H1 (cell line): ENCODE results near the gene SECISBP2L. TPM values are rescaled to one million over a fixed set of nuclear protein-coding genes. Genes with fewer than 3 reads are reported as not detected.

Source experiments
- CTCF ChIA-PET: fragments of 300-600 bp; sonication (Branson Sonifier 250); formaldehyde crosslinking; loops from one replicate; lab custom pipeline; 2021; ENCODE audit not compliant: partially characterized antibody; lab: Charles Lee
- POLR2A ChIA-PET: fragments of 300-600 bp; sonication (Branson Sonifier 250); formaldehyde crosslinking; loops from one replicate; lab custom pipeline; 2021; ENCODE audit warnings: inconsistent platforms; ENCODE audit not compliant: partially characterized antibody; lab: Charles Lee
- DNase-seq, 2 experiments: peaks; one replicate each; pipeline versions ENCODE4 v3.0.0 to v3.0.0-alpha.2; 2010 to 2022; ENCODE audit warnings: low spot score in 2 of 2, low read depth in 1 of 2, mixed read lengths in 1 of 2
- FAIRE-seq: peaks from 2 replicates; lab custom pipeline; 2011; peaks lifted over from hg19 to GRCh38; lab: Jason Lieb, UNC
- H2AFZ ChIP-seq: 2 replicates; pipeline ENCODE4 v1.8.1; 2012; ENCODE audit warnings: low read length, inconsistent platforms
- H2AK5ac ChIP-seq: 2 replicates; pipeline ENCODE4 v1.6.1; 2013; ENCODE audit warnings: low read depth, low read length
- H2BK120ac ChIP-seq: replicated peaks from 2 replicates; pipeline ENCODE3; 2013; ENCODE audit warnings: low read depth, low read length, inconsistent platforms
- H2BK12ac ChIP-seq: 2 replicates; pipeline ENCODE4 v1.6.1; 2013; ENCODE audit warnings: low read depth, low read length
- H2BK15ac ChIP-seq: 2 replicates; pipeline ENCODE4 v1.6.1; 2013; ENCODE audit warnings: low read length
- H2BK20ac ChIP-seq: 2 replicates; pipeline ENCODE4 v1.6.1; 2013; ENCODE audit warnings: low read length
- H2BK5ac ChIP-seq: 2 replicates; pipeline ENCODE4 v1.6.1; 2013; ENCODE audit warnings: low read depth, low read length
- H3K14ac ChIP-seq: 2 replicates; pipeline ENCODE4 v1.6.1; 2013; ENCODE audit warnings: inconsistent platforms; ENCODE audit not compliant: insufficient read length
- H3K18ac ChIP-seq: 2 replicates; pipeline ENCODE4 v1.6.1; 2013; ENCODE audit warnings: low read length; ENCODE audit errors: extremely low read depth
- H3K23ac ChIP-seq: 2 replicates; pipeline ENCODE4 v1.6.1; 2013; ENCODE audit warnings: inconsistent platforms; ENCODE audit not compliant: insufficient read length
- H3K23me2 ChIP-seq: 2 replicates; pipeline ENCODE4 v1.6.1; 2013; ENCODE audit warnings: low read depth, low read length
- H3K27ac ChIP-seq: 2 replicates; pipeline ENCODE4 v1.6.1; 2011; ENCODE audit warnings: low read depth, low read length, inconsistent platforms
- H3K27me3 ChIP-seq, 4 experiments: replicated peaks in 1 of 4; 1 replicate in 1 of 4; 2 replicates in 3 of 4; pipeline versions ENCODE4 v1.6.1 to v1.8.1; 2011 to 2013; ENCODE audit warnings: low read length in 3 of 4, mild to moderate bottlenecking in 3 of 4, inconsistent platforms in 2 of 4, mixed read lengths in 2 of 4, moderate library complexity in 1 of 4; ENCODE audit not compliant: control insufficient read depth in 3 of 4, insufficient read depth in 3 of 4; ENCODE audit errors: extremely low read depth in 1 of 4
- H3K36me3 ChIP-seq, 4 experiments: 2 replicates each; pipeline versions ENCODE4 v1.6.1 to v1.8.1; 2011 to 2013; ENCODE audit warnings: mild to moderate bottlenecking in 4 of 4, low read length in 3 of 4, moderate library complexity in 2 of 4, control low read depth in 1 of 4, inconsistent platforms in 1 of 4; ENCODE audit not compliant: insufficient read depth in 4 of 4, control insufficient read depth in 2 of 4
- H3K4ac ChIP-seq: replicated peaks from 2 replicates; pipeline ENCODE3; 2013; ENCODE audit warnings: low read length, low read depth, mixed read lengths, inconsistent platforms; ENCODE audit not compliant: insufficient read length
- H3K4me1 ChIP-seq, 4 experiments: replicated peaks in 1 of 4; 1 replicate in 1 of 4; 2 replicates in 3 of 4; pipeline versions ENCODE4 v1.6.1 to v1.8.1; 2011 to 2013; ENCODE audit warnings: low read length in 3 of 4, inconsistent platforms in 2 of 4, mixed read lengths in 1 of 4; ENCODE audit not compliant: insufficient read depth in 4 of 4, control insufficient read depth in 3 of 4
- H3K4me2 ChIP-seq, 2 experiments: 2 replicates each; pipeline versions ENCODE4 v1.6.1 to v1.8.1; 2011 to 2013; ENCODE audit warnings: low read depth in 2 of 2, low read length in 2 of 2, control low read depth in 1 of 2, inconsistent platforms in 1 of 2, mild to moderate bottlenecking in 1 of 2; ENCODE audit not compliant: insufficient read depth in 1 of 2
- H3K4me3 ChIP-seq, 4 experiments: fragments of 200-600, 300-600 bp in 1 of 4; sonication (generic), shearing (Covaris generic), sonication (Bioruptor Twin) in 1 of 4; 2 replicates each; pipeline versions ENCODE4 v1.5.1 to v1.8.1; 2011 to 2016; ENCODE audit warnings: low read length in 4 of 4, low read depth in 3 of 4, control low read depth in 2 of 4, inconsistent platforms in 2 of 4, mild to moderate bottlenecking in 2 of 4, mixed read lengths in 1 of 4, moderate library complexity in 1 of 4; ENCODE audit not compliant: insufficient read depth in 2 of 4; ENCODE audit errors: extremely low read depth in 1 of 4
- H3K56ac ChIP-seq: replicated peaks from 2 replicates; pipeline ENCODE3; 2013; ENCODE audit warnings: low read depth, mild to moderate bottlenecking, mixed read lengths, low read length, inconsistent platforms; ENCODE audit not compliant: insufficient read length
- H3K79me1 ChIP-seq: 2 replicates; pipeline ENCODE4 v1.6.1; 2013; ENCODE audit warnings: low read depth, low read length, control low read depth
- H3K79me2 ChIP-seq, 2 experiments: 2 replicates each; pipeline versions ENCODE4 v1.6.1 to v1.8.1; 2012 to 2013; ENCODE audit warnings: low read length in 2 of 2, mild to moderate bottlenecking in 2 of 2, inconsistent platforms in 1 of 2; ENCODE audit not compliant: insufficient read depth in 2 of 2, control insufficient read depth in 1 of 2
- H3K9ac ChIP-seq, 4 experiments: replicated peaks in 1 of 4; 1 replicate in 1 of 4; 2 replicates in 3 of 4; pipeline versions ENCODE4 v1.6.1 to v1.8.1; 2011 to 2013; ENCODE audit warnings: low read depth in 3 of 4, low read length in 3 of 4, control low read depth in 2 of 4, mild to moderate bottlenecking in 2 of 4, moderate library complexity in 2 of 4, inconsistent platforms in 1 of 4; ENCODE audit errors: extremely low read depth in 1 of 4
- H3K9me3 ChIP-seq, 2 experiments: 2 replicates each; pipeline versions ENCODE4 v1.6.1 to v1.8.1; 2012 to 2013; ENCODE audit warnings: mild to moderate bottlenecking in 2 of 2, moderate library complexity in 2 of 2, control low read depth in 1 of 2, inconsistent platforms in 1 of 2, low read depth in 1 of 2, low read length in 1 of 2, mixed read lengths in 1 of 2; ENCODE audit not compliant: insufficient read depth in 2 of 2
- H4K20me1 ChIP-seq, 2 experiments: replicated peaks in 1 of 2; 2 replicates each; pipeline versions ENCODE3 to v1.8.1; 2011 to 2013; ENCODE audit warnings: inconsistent platforms in 2 of 2, low read length in 2 of 2, mild to moderate bottlenecking in 1 of 2; ENCODE audit not compliant: insufficient read depth in 2 of 2, control insufficient read depth in 1 of 2
- H4K5ac ChIP-seq: 2 replicates; pipeline ENCODE4 v1.6.1; 2013; ENCODE audit warnings: low read length, low read depth, mixed read lengths, inconsistent platforms; ENCODE audit not compliant: insufficient read length
- H4K8ac ChIP-seq: 2 replicates; pipeline ENCODE4 v1.8.0; 2013; ENCODE audit warnings: mild to moderate bottlenecking, moderate library complexity, low read length, inconsistent platforms; ENCODE audit not compliant: insufficient read depth; ENCODE audit errors: extremely low read depth
- H4K91ac ChIP-seq: replicated peaks from 2 replicates; pipeline ENCODE3; 2013; ENCODE audit warnings: low read length, mixed read lengths, inconsistent platforms; ENCODE audit not compliant: insufficient read length
- POLR2A ChIP-seq, 2 experiments: IDR thresholded peaks; 1 replicate in 1 of 2; 2 replicates in 1 of 2; pipeline ENCODE4 v1.6.1; 2011; ENCODE audit warnings: low read depth in 2 of 2, low read length in 2 of 2, mild to moderate bottlenecking in 2 of 2; ENCODE audit errors: control extremely low read depth in 1 of 2
- RBBP5 ChIP-seq: IDR thresholded peaks from 2 replicates; pipeline ENCODE4 v1.7.1; 2012; ENCODE audit warnings: low read depth, mild to moderate bottlenecking, inconsistent platforms, low read length, moderate library complexity, borderline replicate concordance
- SP2 ChIP-seq: IDR thresholded peaks from 2 replicates; pipeline ENCODE4 v1.6.1; 2012; ENCODE audit warnings: mild to moderate bottlenecking, low read length, inconsistent platforms
- WGBS, 2 experiments: shearing (Covaris generic) in 1 of 2; methylation state at CpG; one replicate each; pipeline versions ENCODE4 v1.1.6 to v1.1.7; 2013 to 2015; ENCODE audit warnings: low lambda C conversion rate in 2 of 2, mixed read lengths in 2 of 2, inconsistent platforms in 1 of 2, low coverage in 1 of 2, missing lambda C conversion rate in 1 of 2; ENCODE audit not compliant: insufficient replicate concordance in 2 of 2, insufficient coverage in 1 of 2, insufficient read length in 1 of 2; ENCODE audit errors: extremely low coverage in 1 of 2, missing lambda C conversion rate in 1 of 2; 5-methylcytosine and 5-hydroxymethylcytosine counted together
- polyA plus RNA-seq, 7 experiments: library from polyadenylated mRNA; depleted of rRNA in 3 of 7; stranded (reverse) in 5 of 7; unstranded in 2 of 7; fragments of >200 nt in 5 of 7; fragments of 200-250 nt in 2 of 7; gene quantifications; 1 replicate in 5 of 7; 2 replicates in 1 of 7; 4 replicates in 1 of 7; pipeline versions ENCODE4 v1.2.1 to v1.2.3, GENCODE V29; 2011 to 2013; ENCODE audit warnings: missing spikeins in 2 of 7, mixed read lengths in 2 of 7
- total RNA-seq: library from RNA; stranded (reverse); fragmentation: NEBNext Ultra II Directional; extraction: Animal tissue kit (Norgen Biotek cat#: 25700); gene quantifications from 2 replicates; pipeline ENCODE4 v1.2.1, GENCODE V29; 2021

SECISBP2L gene
- total and polyA plus RNA-seq, 2 of the 8 experiments (the other 6 are each of a cell fraction or from before 2014, with no cell fraction given): 7.6 to 22.8 TPM

DNA sequence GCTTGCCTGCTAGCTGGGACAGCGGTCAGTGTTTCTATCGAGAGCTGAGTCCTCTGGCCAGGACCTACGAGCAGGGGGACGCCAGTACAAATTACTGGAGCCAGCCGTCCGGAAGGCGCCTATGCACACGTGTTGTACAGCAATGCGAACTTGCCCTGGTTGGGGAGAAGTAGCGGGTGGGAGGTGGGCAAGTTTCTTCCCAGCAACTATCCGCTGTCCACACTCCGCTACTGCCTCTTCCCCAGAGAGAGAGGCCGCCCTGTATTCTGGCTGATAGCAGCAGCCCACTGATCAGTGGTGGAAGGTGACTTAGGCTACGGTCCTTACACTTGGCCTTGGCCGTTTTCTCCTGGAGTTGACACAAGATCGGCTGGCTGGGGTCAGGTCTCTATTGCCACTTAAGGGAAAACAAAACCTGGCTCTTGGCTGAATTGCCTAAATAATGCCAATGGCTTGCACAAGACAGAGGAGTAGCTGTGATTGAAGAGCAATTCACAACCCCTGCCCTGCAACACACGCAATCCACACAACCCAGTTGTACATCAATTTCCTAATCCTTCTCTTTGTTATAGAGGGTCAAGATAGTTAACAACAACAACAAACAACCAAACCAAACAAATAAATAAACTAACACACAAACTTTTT, 69.7 kb downstream of the SECISBP2L start:
- Histone ChIP-seq H3K4ac (no peak overlapping the region), H3K18ac (0 out of 2 replicates have a peak overlapping the region, but pooled peaks have one; percentile 26), H3K27ac (no peak overlapping the region), H2AFZ (peak overlapping the region; percentile 93), H3K4me2 (peak overlapping the region; percentile 83 to 90), H3K36me3 (no peaks in the 10 kb centered on the region), H2BK12ac (peak overlapping the region; percentile 70; the same call in 1 of the 2 replicates), H3K56ac (no peak overlapping the region), H3K9me3 (no peaks in the 10 kb centered on the region), H4K20me1 (no peaks in the 10 kb centered on the region), H4K91ac (no peak overlapping the region), H3K27me3 (peaks cover 0 to 4% (median 0%) of the 10 kb centered on the region in 4 experiments; a peak in 1 of 7 replicates), H3K4me1 (peaks cover 5 to 18% (median 8%) of the 10 kb centered on the region in 4 experiments), H3K79me2 (no peaks in the 10 kb centered on the region), H4K8ac (no peak overlapping the region), H2BK20ac (no peak overlapping the region), H2BK5ac (no peak overlapping the region), H3K23ac (no peak overlapping the region), H3K4me3 (peak overlapping the region; percentile 35 to 61 (median 55); a peak in 7 of 8 replicates), H2BK120ac (no peak overlapping the region), H3K14ac (no peak overlapping the region), H2BK15ac (0 out of 2 replicates have a peak overlapping the region, but pooled peaks have one; percentile 63), H4K5ac (no peak overlapping the region), H2AK5ac (no peak overlapping the region), H3K79me1 (no peaks in the 10 kb centered on the region), H3K9ac (peak overlapping the region in 2 of 4 experiments; percentile 21 to 36; a peak in 3 of 7 replicates), H3K23me2 (peaks cover 3% of the 10 kb centered on the region; the same call in 1 of the 2 replicates)
- ChIA-PET CTCF (interaction anchor here (0.7 to 2.6 kb wide), 21 partner anchors 9 to 624 kb away, joined by 3 to 20 read pairs (median 4); partner anchors contain the start of gene EID1), POLR2A (interaction anchor here (0.6 to 2.7 kb wide), 9 partner anchors 9 to 307 kb away, joined by 3 to 11 read pairs (median 5); partner anchors contain the start of genes EID1, GALK2 and SECISBP2L)
- FAIRE-seq (no peak), DNase-seq (no peak)
- WGBS, 2 experiments: 85% methylated on average over 17 of the region's 17 CpGs; no CpG with 5 or more reads in 1 of the 2 experiments
- TF ChIP-seq SP2: no peak
- TF ChIP-seq POLR2A (IDR thresholded peaks at IDR 0.05; ENCODE audit: control extremely low read depth in 1 of 2, low read depth in 2 of 2, low read length in 2 of 2): no peak
- TF ChIP-seq RBBP5: no peak
